ENCODE measurements around the gene PSENEN. TPM values are rescaled to one million over a fixed set of nuclear protein-coding genes. Genes with fewer than 3 reads are reported as not detected.

Gene PSENEN
- total RNA-seq, 1 experiment from 2014 or later = 106 TPM

DNA sequence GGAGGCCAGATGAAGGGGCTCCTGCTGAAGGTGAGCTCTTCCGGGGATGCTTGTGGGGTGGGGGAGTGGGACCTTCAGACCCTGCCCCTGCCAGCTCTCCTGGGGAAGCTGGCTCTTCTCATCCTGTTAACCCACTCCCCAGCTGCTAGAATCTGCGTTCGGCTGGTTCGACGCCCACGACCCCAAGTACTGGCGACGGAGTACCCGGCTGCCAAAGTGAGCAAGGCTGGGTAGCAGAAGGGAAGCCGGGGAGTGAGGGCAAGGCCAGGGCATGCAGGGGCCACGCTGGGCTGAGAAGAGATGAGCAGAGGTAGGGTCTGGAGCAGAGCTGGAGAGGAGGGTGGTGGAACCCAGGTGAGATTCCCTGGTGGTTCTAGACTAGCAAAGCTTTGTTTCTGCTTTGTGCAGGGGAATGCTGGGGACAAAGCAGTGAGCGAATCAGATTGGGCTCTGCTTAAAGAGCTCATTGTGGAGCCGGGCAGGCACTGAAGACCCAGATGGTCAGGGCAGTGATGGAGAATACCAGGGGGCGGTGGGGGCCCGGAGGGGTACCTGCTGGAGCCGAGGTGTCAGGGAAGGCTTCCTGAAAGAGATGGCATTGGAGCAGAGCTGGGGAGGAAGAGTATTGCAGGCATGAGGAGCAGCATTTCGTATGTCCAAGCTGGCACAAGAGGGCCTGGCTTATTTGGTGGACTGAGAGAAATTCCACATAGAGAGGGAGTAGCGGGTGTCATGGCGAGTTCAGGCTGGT, 17.3 kb upstream of the PSENEN start:
- Histone ChIP-seq H2AFZ (no peak overlapping the region), H3K27me3 (ENCODE audit: insufficient read depth, low read depth) (no peaks in the 10 kb centered on the region), H4K20me1 (ENCODE audit: insufficient read depth) (no peaks in the 10 kb centered on the region), H3K4me1 (replicated peaks; ENCODE audit: insufficient read depth) (no peaks in the 10 kb centered on the region), H3K4me2 (no peak overlapping the region), H3K27ac (no peak overlapping the region), H3K9me3 (ENCODE audit: insufficient read depth, low read depth) (no peaks in the 10 kb centered on the region), H3K9me2 (ENCODE audit: insufficient read depth) (no peaks in the 10 kb centered on the region), H3K4me3 (no peak overlapping the region), H3F3A (ENCODE audit: insufficient read depth, low read depth) (no peaks in the 10 kb centered on the region), H3K79me2 (ENCODE audit: low read depth) (no peaks in the 10 kb centered on the region), H3K36me3 (ENCODE audit: low read depth) (no peaks in the 10 kb centered on the region; the same call in 1 of the 2 replicates)
- ChIA-PET POLR2A (ENCODE audit: unreplicated experiment) (interaction anchor here (0.8 kb wide), 1 partner anchor 604 kb away, joined by 5 read pairs; no protein-coding TSS in a partner anchor), CTCF (no interaction called here)
- DNase-seq = no peak
- no TSS peak for BruUV-seq (replicated peaks)
- intact Hi-C loops (cut with micrococcal nuclease; ENCODE audit: unreplicated experiment) = no loop called here
- TF ChIP-seq CTCF (conservative IDR thresholded peaks at IDR 0.05) (no peak), EZH2 (IDR thresholded peaks at IDR 0.05; ENCODE audit: low read depth) (no peak)

- H3K4me1 ChIP-seq (replicated peaks; ENCODE audit: insufficient read depth) = no peaks in the 10 kb centered on the region
- H3K79me2 ChIP-seq (ENCODE audit: low read depth) = no peaks in the 10 kb centered on the region
- H3K4me2 ChIP-seq = no peak overlapping the region
- H3K27ac ChIP-seq = no peak overlapping the region
- BruUV-seq (replicated peaks) = no TSS peak
- DNase-seq = no peak
- no peaks in the 10 kb centered on the region for H3K9me2 ChIP-seq (ENCODE audit: insufficient read depth)
- no peak for TF ChIP-seq CTCF (conservative IDR thresholded peaks at IDR 0.05)
- no peaks in the 10 kb centered on the region for H4K20me1 ChIP-seq (ENCODE audit: insufficient read depth)
- no peaks in the 10 kb centered on the region for H3K27me3 ChIP-seq (ENCODE audit: insufficient read depth, low read depth)
- H3K4me3 ChIP-seq = no peak overlapping the region
- ChIA-PET CTCF (no interaction called here), POLR2A (ENCODE audit: unreplicated experiment) (interaction anchor here (0.8 kb wide), 1 partner anchor 604 kb away, joined by 5 read pairs; no protein-coding TSS in a partner anchor)
- H2AFZ ChIP-seq = no peak overlapping the region
- no peaks in the 10 kb centered on the region for H3F3A ChIP-seq (ENCODE audit: insufficient read depth, low read depth)
- H3K36me3 ChIP-seq (ENCODE audit: low read depth) = no peaks in the 10 kb centered on the region; the same call in 1 of the 2 replicates
- no peaks in the 10 kb centered on the region for H3K9me3 ChIP-seq (ENCODE audit: insufficient read depth, low read depth)
- intact Hi-C loops (cut with micrococcal nuclease; ENCODE audit: unreplicated experiment) = no loop called here
These were observed 16.4 kb upstream of the PSENEN start for GRCh38 chr19:35729021-35729420.

DNA sequence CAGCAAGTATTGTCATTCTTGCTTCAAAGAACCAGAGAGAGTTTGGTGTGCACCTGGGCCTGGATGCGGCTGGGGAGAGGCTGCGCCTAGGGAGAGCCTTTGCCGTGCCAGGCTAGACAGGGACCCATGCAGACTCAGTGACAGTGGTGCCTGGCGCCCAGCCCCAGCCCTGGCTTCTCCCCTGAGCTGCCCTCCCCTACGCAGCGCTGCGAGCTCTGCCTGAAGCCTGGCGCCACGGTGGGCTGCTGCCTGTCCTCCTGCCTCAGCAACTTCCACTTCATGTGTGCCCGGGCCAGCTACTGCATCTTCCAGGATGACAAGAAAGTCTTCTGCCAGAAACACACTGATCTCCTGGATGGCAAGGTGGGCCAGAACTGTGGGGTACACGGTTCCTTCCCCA, 15.7 kb upstream of the PSENEN start:
- no peak for DNase-seq
- Histone ChIP-seq H3K9me3 (ENCODE audit: insufficient read depth, low read depth) (no peaks in the 10 kb centered on the region), H3K27ac (no peak overlapping the region), H2AFZ (no peak overlapping the region), H3K36me3 (ENCODE audit: low read depth) (no peaks in the 10 kb centered on the region; the same call in 1 of the 2 replicates), H3K4me2 (no peak overlapping the region), H3K79me2 (ENCODE audit: low read depth) (no peaks in the 10 kb centered on the region), H3F3A (ENCODE audit: insufficient read depth, low read depth) (no peaks in the 10 kb centered on the region), H3K4me1 (replicated peaks; ENCODE audit: insufficient read depth) (no peaks in the 10 kb centered on the region), H4K20me1 (ENCODE audit: insufficient read depth) (no peaks in the 10 kb centered on the region), H3K27me3 (ENCODE audit: insufficient read depth, low read depth) (no peaks in the 10 kb centered on the region), H3K9me2 (ENCODE audit: insufficient read depth) (no peaks in the 10 kb centered on the region), H3K4me3 (no peak overlapping the region)
- intact Hi-C loops (cut with micrococcal nuclease; ENCODE audit: unreplicated experiment) = no loop called here
- no TSS peak for BruUV-seq (replicated peaks)
- TF ChIP-seq CTCF (conservative IDR thresholded peaks at IDR 0.05) (no peak), EZH2 (IDR thresholded peaks at IDR 0.05; ENCODE audit: low read depth) (no peak)
- ChIA-PET CTCF (no interaction called here), POLR2A (ENCODE audit: unreplicated experiment) (no interaction called here)

All from PC-9 (cell line).